ENCODE results near the gene GPC6. TPM values are rescaled to one million over a fixed set of nuclear protein-coding genes. Genes with fewer than 3 reads are reported as not detected.

Gene GPC6
- total RNA-seq, 1 experiment from 2014 or later = 0.22 TPM

DNA sequence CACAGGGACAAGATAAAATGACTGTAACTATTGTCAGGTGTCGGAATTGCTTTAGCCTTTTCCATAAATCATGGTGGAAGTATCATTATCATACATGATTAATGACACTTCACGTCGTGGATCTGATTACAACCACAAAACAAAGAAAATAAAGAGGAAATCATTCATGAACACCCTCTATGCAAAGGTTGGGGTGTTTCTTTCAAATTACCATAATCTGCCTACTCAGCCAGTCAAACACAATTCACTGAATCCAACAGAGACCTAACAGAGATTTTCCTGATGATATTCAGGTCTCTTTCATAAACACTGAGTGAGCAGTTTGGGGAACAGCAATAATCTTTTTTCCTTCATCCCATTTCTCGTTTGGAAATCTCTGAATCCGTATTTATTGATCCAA lies 627.3 kb downstream of the GPC6 start:
- H3K79me2 ChIP-seq (ENCODE audit: insufficient read depth, low read length) = no peaks in the 10 kb centered on the region
- H3K27me3 ChIP-seq (ENCODE audit: insufficient read depth, low read length) = no peaks in the 10 kb centered on the region
- no peak overlapping the region for H3K4me2 ChIP-seq (ENCODE audit: low read length)
- ATAC-seq (no peak), DNase-seq (ENCODE audit: low read depth, low spot score) (no peak)
- ChIA-PET POLR2A (no interaction called here), CTCF (no interaction called here), RAD21 (ENCODE audit: low non-redundant PET in 1 of 2, low total read pairs in 2 of 2, uncharacterized antibody in 2 of 2, unreplicated experiment in 2 of 2) (no interaction called here)
- H3K9me3 ChIP-seq (ENCODE audit: control insufficient read depth in 1 of 2, insufficient read depth in 1 of 2, low read depth in 1 of 2, low read length in 2 of 2) = peaks cover 12 to 13% of the 10 kb centered on the region in 2 experiments
- BruUV-seq (replicated peaks) = no TSS peak
- no peak overlapping the region for H3K27ac ChIP-seq (ENCODE audit: low read depth, low read length)
- no peaks in the 10 kb centered on the region for H3K4me1 ChIP-seq (ENCODE audit: control insufficient read depth in 1 of 2, insufficient read depth in 2 of 2, low read length in 2 of 2)
- TF ChIP-seq CEBPB (IDR thresholded peaks at IDR 0.05; ENCODE audit: low read depth) (no peak), SP1 (IDR thresholded peaks at IDR 0.05; ENCODE audit: low read depth) (no peak)
- TF ChIP-seq, protein P1, sequence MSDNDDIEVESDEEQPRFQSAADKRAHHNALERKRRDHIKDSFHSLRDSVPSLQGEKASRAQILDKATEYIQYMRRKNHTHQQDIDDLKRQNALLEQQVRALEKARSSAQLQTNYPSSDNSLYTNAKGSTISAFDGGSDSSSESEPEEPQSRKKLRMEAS (IDR thresholded peaks at IDR 0.05) = no peak
- no peaks in the 10 kb centered on the region for H3K36me3 ChIP-seq (ENCODE audit: control insufficient read depth in 1 of 2, insufficient read depth in 2 of 2, low read length in 2 of 2)
- H3K4me3 ChIP-seq (replicated peaks in 1 of 2; ENCODE audit: low read depth in 1 of 2, low read length in 2 of 2) = no peak overlapping the region
- H2AFZ ChIP-seq (ENCODE audit: low read depth, low read length, poor library complexity, severe bottlenecking) = no peak overlapping the region
- H4K20me1 ChIP-seq (ENCODE audit: insufficient read depth) = no peaks in the 10 kb centered on the region
- no peaks in the 10 kb centered on the region for H3K9me2 ChIP-seq (ENCODE audit: insufficient read depth)
- H3K9ac ChIP-seq (ENCODE audit: low read length) = no peak overlapping the region
- intact Hi-C loops (cut with micrococcal nuclease) = no loop called here

DNA sequence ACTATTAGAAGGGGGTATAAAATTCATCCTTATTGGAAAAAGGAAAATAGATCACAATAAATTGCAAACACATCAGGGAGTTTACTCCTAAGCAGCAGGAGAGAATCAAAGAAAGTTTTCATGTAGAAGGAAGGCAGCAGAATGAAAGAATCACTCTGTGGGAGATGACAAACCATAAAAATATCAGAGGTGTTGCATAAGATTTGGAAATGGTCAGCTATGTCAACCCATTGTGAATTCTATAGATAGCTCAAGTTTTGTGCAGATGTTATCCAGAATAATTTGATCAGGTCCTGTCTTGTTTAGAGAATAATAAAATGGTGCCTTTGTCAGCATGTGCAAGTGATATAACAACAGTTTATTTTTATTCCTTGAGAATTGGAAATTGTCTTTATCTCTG lies 630.5 kb downstream of the GPC6 start:
- peaks cover 9 to 25% of the 10 kb centered on the region in 2 experiments; a peak in 3 of 4 replicates for H3K9me3 ChIP-seq (ENCODE audit: control insufficient read depth in 1 of 2, insufficient read depth in 1 of 2, low read depth in 1 of 2, low read length in 2 of 2)
- no peak overlapping the region for H3K27ac ChIP-seq (ENCODE audit: low read depth, low read length)
- ChIA-PET POLR2A (no interaction called here), RAD21 (ENCODE audit: low non-redundant PET in 1 of 2, low total read pairs in 2 of 2, uncharacterized antibody in 2 of 2, unreplicated experiment in 2 of 2) (no interaction called here), CTCF (no interaction called here)
- no peak for DNase-seq (ENCODE audit: low read depth, low spot score)
- H3K9me2 ChIP-seq (ENCODE audit: insufficient read depth) = no peaks in the 10 kb centered on the region
- BruUV-seq (replicated peaks) = no TSS peak
- ATAC-seq = no peak
- no peaks in the 10 kb centered on the region for H3K27me3 ChIP-seq (ENCODE audit: insufficient read depth, low read length)
- no peak overlapping the region for H3K9ac ChIP-seq (ENCODE audit: low read length)
- H3K4me2 ChIP-seq (ENCODE audit: low read length) = no peak overlapping the region
- H3K4me1 ChIP-seq (ENCODE audit: control insufficient read depth in 1 of 2, insufficient read depth in 2 of 2, low read length in 2 of 2) = no peaks in the 10 kb centered on the region
- H3K79me2 ChIP-seq (ENCODE audit: insufficient read depth, low read length) = no peaks in the 10 kb centered on the region
- TF ChIP-seq JUND (IDR thresholded peaks at IDR 0.05) (no peak), ELF1 (IDR thresholded peaks at IDR 0.05; ENCODE audit: borderline replicate concordance, low read depth) (no peak), YY1 (IDR thresholded peaks at IDR 0.05; ENCODE audit: extremely low read depth, insufficient replicate concordance, low read depth, low read length) (no peak), EZH2phosphoT487 (IDR thresholded peaks at IDR 0.05; ENCODE audit: borderline replicate concordance) (no peak), EZH2 (IDR thresholded peaks at IDR 0.05) (no peak), CBX3 (IDR thresholded peaks at IDR 0.05; ENCODE audit: low read depth) (no peak), SP1 (IDR thresholded peaks at IDR 0.05; ENCODE audit: low read depth) (no peak), SIN3A (IDR thresholded peaks at IDR 0.05; ENCODE audit: low read depth) (no peak), FOSL1 (IDR thresholded peaks at IDR 0.05; ENCODE audit: low read depth) (no peak), ZNF274 (IDR thresholded peaks at IDR 0.05; ENCODE audit: low read depth, low read length) (no peak), POLR2AphosphoS5 (IDR thresholded peaks at IDR 0.05; ENCODE audit: low read depth, low read length) (no peak), ZFX (IDR thresholded peaks at IDR 0.05) (no peak)
- TF ChIP-seq, protein P2, sequence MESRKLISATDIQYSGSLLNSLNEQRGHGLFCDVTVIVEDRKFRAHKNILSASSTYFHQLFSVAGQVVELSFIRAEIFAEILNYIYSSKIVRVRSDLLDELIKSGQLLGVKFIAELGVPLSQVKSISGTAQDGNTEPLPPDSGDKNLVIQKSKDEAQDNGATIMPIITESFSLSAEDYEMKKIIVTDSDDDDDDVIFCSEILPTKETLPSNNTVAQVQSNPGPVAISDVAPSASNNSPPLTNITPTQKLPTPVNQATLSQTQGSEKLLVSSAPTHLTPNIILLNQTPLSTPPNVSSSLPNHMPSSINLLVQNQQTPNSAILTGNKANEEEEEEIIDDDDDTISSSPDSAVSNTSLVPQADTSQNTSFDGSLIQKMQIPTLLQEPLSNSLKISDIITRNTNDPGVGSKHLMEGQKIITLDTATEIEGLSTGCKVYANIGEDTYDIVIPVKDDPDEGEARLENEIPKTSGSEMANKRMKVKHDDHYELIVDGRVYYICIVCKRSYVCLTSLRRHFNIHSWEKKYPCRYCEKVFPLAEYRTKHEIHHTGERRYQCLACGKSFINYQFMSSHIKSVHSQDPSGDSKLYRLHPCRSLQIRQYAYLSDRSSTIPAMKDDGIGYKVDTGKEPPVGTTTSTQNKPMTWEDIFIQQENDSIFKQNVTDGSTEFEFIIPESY (IDR thresholded peaks at IDR 0.05; ENCODE audit: extremely low read depth, insufficient replicate concordance, low read length) = no peak
- TF ChIP-seq, protein P1 (IDR thresholded peaks at IDR 0.05) = no peak
- intact Hi-C loops (cut with micrococcal nuclease) = no loop called here
- H3K36me3 ChIP-seq (ENCODE audit: control insufficient read depth in 1 of 2, insufficient read depth in 2 of 2, low read length in 2 of 2) = no peaks in the 10 kb centered on the region
- H2AFZ ChIP-seq (ENCODE audit: low read depth, low read length, poor library complexity, severe bottlenecking) = no peak overlapping the region
- H3K4me3 ChIP-seq (replicated peaks in 1 of 2; ENCODE audit: low read depth in 1 of 2, low read length in 2 of 2) = no peak overlapping the region
- H4K20me1 ChIP-seq (ENCODE audit: insufficient read depth) = no peaks in the 10 kb centered on the region
